SK-N-SH treated with all-trans-retinoic acid at 6 μM for 48 hours (cell line): ENCODE data around the gene RNF19B.

Source experiments
- ATAC-seq: fragments of 200-7000 bp; cut with Tn5 transposase; 3 replicates; pipeline ENCODE4 v1.9.1; 2020; ENCODE audit warnings: mild to moderate bottlenecking, moderate library complexity
- ARNTL ChIP-seq: fragments of 450-650 bp; formaldehyde crosslinking; IDR thresholded peaks from 2 replicates; pipeline ENCODE4 v1.5.0; 2020; ENCODE audit warnings: low read depth, mild to moderate bottlenecking, moderate library complexity, borderline replicate concordance
- BACH2 ChIP-seq: fragments of 250-450 bp; sonication (Bioruptor Pico); IDR thresholded peaks from 2 replicates; pipeline ENCODE4 v1.9.0; 2021; ENCODE audit warnings: mild to moderate bottlenecking, borderline replicate concordance
- CSDC2 ChIP-seq: fragments of 250-450 bp; sonication (Bioruptor Pico); IDR thresholded peaks from 2 replicates; pipeline ENCODE4 v1.5.0; 2020; ENCODE audit warnings: mild to moderate bottlenecking, moderate library complexity
- ESRRG ChIP-seq: fragments of 250-450 bp; sonication (Bioruptor Pico); IDR thresholded peaks from 2 replicates; pipeline ENCODE4 v1.6.1; 2021; ENCODE audit warnings: mild to moderate bottlenecking
- GLIS3 ChIP-seq: fragments of 250-450 bp; sonication (Bioruptor Pico); IDR thresholded peaks from 2 replicates; pipeline ENCODE4 v1.5.0; 2020; ENCODE audit warnings: mild to moderate bottlenecking, moderate library complexity
- ISL1 ChIP-seq: fragments of 250-450 bp; sonication (Bioruptor Pico); IDR thresholded peaks from 2 replicates; pipeline ENCODE4 v2.1.2; 2022; ENCODE audit warnings: mild to moderate bottlenecking, moderate library complexity
- OSR1 ChIP-seq: fragments of 250-450 bp; sonication (Bioruptor Pico); IDR thresholded peaks from 2 replicates; pipeline ENCODE4 v1.8.0; 2022; ENCODE audit warnings: moderate library complexity, mild to moderate bottlenecking, inconsistent platforms
- PPARA ChIP-seq: fragments of 250-450 bp; sonication (Bioruptor Pico); IDR thresholded peaks from 2 replicates; pipeline ENCODE4 v1.5.0; 2020; ENCODE audit warnings: mild to moderate bottlenecking, borderline replicate concordance
- RARB ChIP-seq: fragments of 250-450 bp; sonication (Bioruptor Pico); IDR thresholded peaks from 2 replicates; pipeline ENCODE4 v1.8.0; 2021; ENCODE audit warnings: mild to moderate bottlenecking, moderate library complexity
- TOX ChIP-seq: fragments of 250-450 bp; sonication (Bioruptor Pico); IDR thresholded peaks from 2 replicates; pipeline ENCODE4 v1.8.0; 2021; ENCODE audit warnings: mild to moderate bottlenecking, moderate library complexity, borderline replicate concordance
- ZC3H10 ChIP-seq: fragments of 250-450 bp; sonication (Bioruptor Pico); IDR thresholded peaks from 2 replicates; pipeline ENCODE4 v1.5.1; 2021; ENCODE audit warnings: mild to moderate bottlenecking, moderate library complexity
- ZFP3 ChIP-seq: fragments of 250-450 bp; sonication (Bioruptor Pico); IDR thresholded peaks from 2 replicates; pipeline ENCODE4 v1.5.0; 2020; ENCODE audit warnings: mild to moderate bottlenecking, moderate library complexity
- ZFP30 ChIP-seq: fragments of 450-650 bp; formaldehyde crosslinking; IDR thresholded peaks from 2 replicates; pipeline ENCODE4 v1.5.0; 2022; ENCODE audit warnings: mild to moderate bottlenecking, moderate library complexity
- ZNF565 ChIP-seq: fragments of 450-650 bp; formaldehyde crosslinking; conservative IDR thresholded peaks from 2 replicates; pipeline ENCODE4 v1.5.0; 2020; ENCODE audit warnings: low read depth, mild to moderate bottlenecking, moderate library complexity
- ZNF70 ChIP-seq: fragments of 450-650 bp; formaldehyde crosslinking; IDR thresholded peaks from 2 replicates; pipeline ENCODE4 v1.5.0; 2020; ENCODE audit warnings: mild to moderate bottlenecking, moderate library complexity
- ZNF8 ChIP-seq: fragments of 450-650 bp; formaldehyde crosslinking; IDR thresholded peaks from 2 replicates; pipeline ENCODE4 v1.5.0; 2020; ENCODE audit warnings: mild to moderate bottlenecking, moderate library complexity
- TF ChIP-seq, protein P1 (sequence below): fragments of 250-450 bp; sonication (Bioruptor Pico); IDR thresholded peaks from 2 replicates; pipeline ENCODE4 v1.5.1; 2021; ENCODE audit warnings: mild to moderate bottlenecking, moderate library complexity
- TF ChIP-seq, protein P2 (sequence below): fragments of 250-450 bp; sonication (Bioruptor Pico); IDR thresholded peaks from 2 replicates; pipeline ENCODE4 v1.5.1; 2020; ENCODE audit warnings: low read depth, mild to moderate bottlenecking, moderate library complexity
- TF ChIP-seq, protein P3 (sequence below): fragments of 250-450 bp; sonication (Bioruptor Pico); IDR thresholded peaks from 2 replicates; pipeline ENCODE4 v1.8.0; 2020; ENCODE audit warnings: mild to moderate bottlenecking, moderate library complexity, borderline replicate concordance
- TF ChIP-seq, protein P4 (sequence below): fragments of 250-450 bp; sonication (Bioruptor Pico); IDR thresholded peaks from 2 replicates; pipeline ENCODE4 v1.8.0; 2021; ENCODE audit warnings: low read depth, mild to moderate bottlenecking, moderate library complexity, borderline replicate concordance
- TF ChIP-seq, protein P5 (sequence below): fragments of 250-450 bp; sonication (Bioruptor Pico); IDR thresholded peaks from 2 replicates; pipeline ENCODE4 v1.5.0; 2020; ENCODE audit warnings: mild to moderate bottlenecking, moderate library complexity

Gene RNF19B

DNA sequence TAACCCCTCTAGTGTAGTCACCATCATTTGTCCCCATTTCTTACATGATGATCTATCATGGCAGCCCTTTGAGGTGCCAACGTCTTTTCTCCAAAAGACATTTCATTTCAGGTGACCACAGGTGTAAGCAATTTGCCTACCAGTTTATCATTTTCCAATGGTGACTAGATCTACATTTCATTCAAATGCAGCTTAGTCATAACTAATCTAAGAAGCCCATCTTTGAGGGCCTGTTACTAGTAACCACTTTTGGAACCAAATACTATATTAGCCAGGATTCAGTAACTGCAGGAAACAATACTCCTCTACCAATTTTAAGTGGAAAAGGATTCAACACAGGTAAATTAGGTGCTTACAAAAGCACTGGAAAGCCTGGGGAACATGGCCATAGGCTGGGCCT, 32.8 kb downstream of the RNF19B start:
- TF ChIP-seq ISL1 (CRISPR knock-in tag), result no peak
- TF ChIP-seq RARB (CRISPR knock-in tag), result no peak
- TF ChIP-seq ESRRG (CRISPR knock-in tag), result no peak
- TF ChIP-seq, all 23 proteins: peak for 0
- no peak for ATAC-seq

DNA sequence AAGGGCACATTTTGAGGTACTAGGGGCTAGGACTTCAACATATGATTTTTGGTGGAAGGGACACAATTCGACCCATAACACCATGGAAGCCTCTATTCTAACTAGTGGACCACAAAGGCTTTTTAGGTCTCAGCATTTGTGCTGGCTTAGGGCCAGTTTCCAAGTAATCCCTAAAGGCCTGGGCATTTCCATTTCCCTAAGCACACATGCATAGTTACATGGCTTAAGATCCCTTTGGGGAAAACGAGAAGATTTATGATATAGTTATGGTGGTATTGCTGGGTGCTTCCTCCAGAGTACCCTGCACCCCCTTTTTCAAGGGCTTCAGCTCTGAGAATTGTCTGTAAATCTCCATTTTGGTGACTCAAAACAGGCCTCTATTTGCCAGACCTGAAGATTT, 35.2 kb downstream of the RNF19B start:
- TF ChIP-seq ZNF565 (CRISPR knock-in tag), result no peak
- no peak for TF ChIP-seq BACH2
- TF ChIP-seq CSDC2 (CRISPR knock-in tag), result no peak
- no peak for TF ChIP-seq ZFP30 (CRISPR knock-in tag)
- no peak for TF ChIP-seq ZC3H10 (CRISPR knock-in tag)
- TF ChIP-seq ZNF8 (CRISPR knock-in tag), result no peak
- TF ChIP-seq, all 23 proteins: peak for 0
- no peak for ATAC-seq

DNA sequence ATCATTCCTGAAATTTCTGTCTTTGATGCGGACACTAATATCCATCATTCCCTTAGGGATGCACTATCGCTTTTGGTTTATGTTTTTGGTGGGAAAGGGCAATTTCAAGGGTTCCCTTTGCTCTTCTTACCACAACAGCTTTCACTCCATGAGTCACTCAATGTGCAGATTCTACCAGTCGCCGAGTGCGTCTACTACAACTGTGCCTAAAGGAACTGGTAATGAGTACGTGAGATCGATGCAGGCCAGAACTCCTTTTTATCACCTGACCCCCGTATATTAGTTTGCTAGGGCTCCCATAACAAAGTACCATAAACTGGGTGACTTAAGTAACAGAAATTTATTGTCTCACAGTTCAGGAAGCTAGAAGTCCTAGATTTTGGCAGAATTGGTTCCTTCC, 35.9 kb downstream of the RNF19B start:
- TF ChIP-seq ESRRG (CRISPR knock-in tag) (no peak), BACH2 (no peak), ZFP30 (CRISPR knock-in tag) (no peak), PPARA (CRISPR knock-in tag) (no peak), ARNTL (CRISPR knock-in tag) (no peak), ZNF565 (CRISPR knock-in tag) (no peak), RARB (CRISPR knock-in tag) (no peak), ZNF70 (no peak), OSR1 (CRISPR knock-in tag) (no peak)
- TF ChIP-seq, protein P1, sequence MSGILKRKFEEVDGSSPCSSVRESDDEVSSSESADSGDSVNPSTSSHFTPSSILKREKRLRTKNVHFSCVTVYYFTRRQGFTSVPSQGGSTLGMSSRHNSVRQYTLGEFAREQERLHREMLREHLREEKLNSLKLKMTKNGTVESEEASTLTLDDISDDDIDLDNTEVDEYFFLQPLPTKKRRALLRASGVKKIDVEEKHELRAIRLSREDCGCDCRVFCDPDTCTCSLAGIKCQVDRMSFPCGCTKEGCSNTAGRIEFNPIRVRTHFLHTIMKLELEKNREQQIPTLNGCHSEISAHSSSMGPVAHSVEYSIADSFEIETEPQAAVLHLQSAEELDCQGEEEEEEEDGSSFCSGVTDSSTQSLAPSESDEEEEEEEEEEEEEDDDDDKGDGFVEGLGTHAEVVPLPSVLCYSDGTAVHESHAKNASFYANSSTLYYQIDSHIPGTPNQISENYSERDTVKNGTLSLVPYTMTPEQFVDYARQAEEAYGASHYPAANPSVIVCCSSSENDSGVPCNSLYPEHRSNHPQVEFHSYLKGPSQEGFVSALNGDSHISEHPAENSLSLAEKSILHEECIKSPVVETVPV, result no peak
- TF ChIP-seq, protein P2, sequence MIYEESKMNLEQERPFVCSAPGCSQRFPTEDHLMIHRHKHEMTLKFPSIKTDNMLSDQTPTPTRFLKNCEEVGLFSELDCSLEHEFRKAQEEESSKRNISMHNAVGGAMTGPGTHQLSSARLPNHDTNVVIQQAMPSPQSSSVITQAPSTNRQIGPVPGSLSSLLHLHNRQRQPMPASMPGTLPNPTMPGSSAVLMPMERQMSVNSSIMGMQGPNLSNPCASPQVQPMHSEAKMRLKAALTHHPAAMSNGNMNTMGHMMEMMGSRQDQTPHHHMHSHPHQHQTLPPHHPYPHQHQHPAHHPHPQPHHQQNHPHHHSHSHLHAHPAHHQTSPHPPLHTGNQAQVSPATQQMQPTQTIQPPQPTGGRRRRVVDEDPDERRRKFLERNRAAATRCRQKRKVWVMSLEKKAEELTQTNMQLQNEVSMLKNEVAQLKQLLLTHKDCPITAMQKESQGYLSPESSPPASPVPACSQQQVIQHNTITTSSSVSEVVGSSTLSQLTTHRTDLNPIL (CRISPR knock-in tag), result no peak
- TF ChIP-seq, all 23 proteins: peak for 0

DNA sequence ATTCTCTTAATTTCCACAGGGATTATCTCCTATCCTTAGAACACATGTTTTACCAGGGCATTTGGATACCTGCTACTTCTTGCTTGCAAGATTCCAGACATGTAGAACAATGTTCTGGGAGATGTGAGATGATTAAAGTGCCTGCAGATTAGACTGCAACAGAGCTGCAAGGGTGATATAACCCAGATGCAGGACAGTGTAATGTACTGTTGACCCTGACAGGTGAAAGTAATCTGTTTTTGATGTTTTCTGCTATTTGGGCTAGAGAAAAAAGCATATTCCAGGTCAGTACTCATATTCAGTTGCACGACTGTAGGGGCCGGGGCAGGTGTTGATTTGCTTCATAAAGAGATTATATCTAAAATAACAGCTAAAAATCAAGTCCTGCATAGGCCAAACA, 36.3 kb downstream of the RNF19B start:
- no peak for ATAC-seq

More for the DNA sequence above, 35.9 kb downstream of the RNF19B start:
- no peak for ATAC-seq

More for the DNA sequence above, 36.3 kb downstream of the RNF19B start:
- TF ChIP-seq ARNTL (CRISPR knock-in tag) (no peak), ZNF8 (CRISPR knock-in tag) (no peak), ISL1 (CRISPR knock-in tag) (no peak), ZFP3 (CRISPR knock-in tag) (no peak), ZNF565 (CRISPR knock-in tag) (no peak), BACH2 (no peak), ZNF70 (no peak), ZFP30 (CRISPR knock-in tag) (no peak), ZC3H10 (CRISPR knock-in tag) (no peak), TOX (no peak), GLIS3 (CRISPR knock-in tag) (no peak), OSR1 (CRISPR knock-in tag) (no peak)
- TF ChIP-seq, protein P3, sequence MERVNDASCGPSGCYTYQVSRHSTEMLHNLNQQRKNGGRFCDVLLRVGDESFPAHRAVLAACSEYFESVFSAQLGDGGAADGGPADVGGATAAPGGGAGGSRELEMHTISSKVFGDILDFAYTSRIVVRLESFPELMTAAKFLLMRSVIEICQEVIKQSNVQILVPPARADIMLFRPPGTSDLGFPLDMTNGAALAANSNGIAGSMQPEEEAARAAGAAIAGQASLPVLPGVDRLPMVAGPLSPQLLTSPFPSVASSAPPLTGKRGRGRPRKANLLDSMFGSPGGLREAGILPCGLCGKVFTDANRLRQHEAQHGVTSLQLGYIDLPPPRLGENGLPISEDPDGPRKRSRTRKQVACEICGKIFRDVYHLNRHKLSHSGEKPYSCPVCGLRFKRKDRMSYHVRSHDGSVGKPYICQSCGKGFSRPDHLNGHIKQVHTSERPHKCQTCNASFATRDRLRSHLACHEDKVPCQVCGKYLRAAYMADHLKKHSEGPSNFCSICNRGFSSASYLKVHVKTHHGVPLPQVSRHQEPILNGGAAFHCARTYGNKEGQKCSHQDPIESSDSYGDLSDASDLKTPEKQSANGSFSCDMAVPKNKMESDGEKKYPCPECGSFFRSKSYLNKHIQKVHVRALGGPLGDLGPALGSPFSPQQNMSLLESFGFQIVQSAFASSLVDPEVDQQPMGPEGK (CRISPR knock-in tag), result no peak
- TF ChIP-seq, protein P4, sequence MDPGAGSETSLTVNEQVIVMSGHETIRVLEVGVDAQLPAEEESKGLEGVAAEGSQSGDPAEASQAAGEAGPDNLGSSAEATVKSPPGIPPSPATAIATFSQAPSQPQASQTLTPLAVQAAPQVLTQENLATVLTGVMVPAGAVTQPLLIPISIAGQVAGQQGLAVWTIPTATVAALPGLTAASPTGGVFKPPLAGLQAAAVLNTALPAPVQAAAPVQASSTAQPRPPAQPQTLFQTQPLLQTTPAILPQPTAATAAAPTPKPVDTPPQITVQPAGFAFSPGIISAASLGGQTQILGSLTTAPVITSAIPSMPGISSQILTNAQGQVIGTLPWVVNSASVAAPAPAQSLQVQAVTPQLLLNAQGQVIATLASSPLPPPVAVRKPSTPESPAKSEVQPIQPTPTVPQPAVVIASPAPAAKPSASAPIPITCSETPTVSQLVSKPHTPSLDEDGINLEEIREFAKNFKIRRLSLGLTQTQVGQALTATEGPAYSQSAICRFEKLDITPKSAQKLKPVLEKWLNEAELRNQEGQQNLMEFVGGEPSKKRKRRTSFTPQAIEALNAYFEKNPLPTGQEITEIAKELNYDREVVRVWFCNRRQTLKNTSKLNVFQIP (CRISPR knock-in tag), result no peak
- TF ChIP-seq, protein P1, result no peak
- TF ChIP-seq, protein P5, sequence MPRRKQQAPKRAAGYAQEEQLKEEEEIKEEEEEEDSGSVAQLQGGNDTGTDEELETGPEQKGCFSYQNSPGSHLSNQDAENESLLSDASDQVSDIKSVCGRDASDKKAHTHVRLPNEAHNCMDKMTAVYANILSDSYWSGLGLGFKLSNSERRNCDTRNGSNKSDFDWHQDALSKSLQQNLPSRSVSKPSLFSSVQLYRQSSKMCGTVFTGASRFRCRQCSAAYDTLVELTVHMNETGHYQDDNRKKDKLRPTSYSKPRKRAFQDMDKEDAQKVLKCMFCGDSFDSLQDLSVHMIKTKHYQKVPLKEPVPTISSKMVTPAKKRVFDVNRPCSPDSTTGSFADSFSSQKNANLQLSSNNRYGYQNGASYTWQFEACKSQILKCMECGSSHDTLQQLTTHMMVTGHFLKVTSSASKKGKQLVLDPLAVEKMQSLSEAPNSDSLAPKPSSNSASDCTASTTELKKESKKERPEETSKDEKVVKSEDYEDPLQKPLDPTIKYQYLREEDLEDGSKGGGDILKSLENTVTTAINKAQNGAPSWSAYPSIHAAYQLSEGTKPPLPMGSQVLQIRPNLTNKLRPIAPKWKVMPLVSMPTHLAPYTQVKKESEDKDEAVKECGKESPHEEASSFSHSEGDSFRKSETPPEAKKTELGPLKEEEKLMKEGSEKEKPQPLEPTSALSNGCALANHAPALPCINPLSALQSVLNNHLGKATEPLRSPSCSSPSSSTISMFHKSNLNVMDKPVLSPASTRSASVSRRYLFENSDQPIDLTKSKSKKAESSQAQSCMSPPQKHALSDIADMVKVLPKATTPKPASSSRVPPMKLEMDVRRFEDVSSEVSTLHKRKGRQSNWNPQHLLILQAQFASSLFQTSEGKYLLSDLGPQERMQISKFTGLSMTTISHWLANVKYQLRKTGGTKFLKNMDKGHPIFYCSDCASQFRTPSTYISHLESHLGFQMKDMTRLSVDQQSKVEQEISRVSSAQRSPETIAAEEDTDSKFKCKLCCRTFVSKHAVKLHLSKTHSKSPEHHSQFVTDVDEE (CRISPR knock-in tag), result no peak
